CD14-positive monocyte (primary cell): Measurements from ENCODE around the gene MYH10. TPM values are rescaled to one million over a fixed set of nuclear protein-coding genes. Genes with fewer than 3 reads are reported as not detected.

ENCODE experiments used
- DNase-seq, 3 donors: peaks; one replicate each; pipeline ENCODE4 v3.0.0-alpha.2; 2011 to 2022
- H2AFZ ChIP-seq: 2 replicates; pipeline ENCODE4 v1.6.0; 2012; ENCODE audit warnings: mild to moderate bottlenecking, low read depth, low read length, inconsistent platforms; ENCODE audit not compliant: insufficient read depth, poor library complexity, severe bottlenecking
- H3K27ac ChIP-seq, 2 donors: 1 replicate in 1 of 2; 2 replicates in 1 of 2; pipeline ENCODE4 v1.5.1; 2012 to 2013; ENCODE audit warnings: low read length in 2 of 2, control low read depth in 1 of 2, inconsistent platforms in 1 of 2, low read depth in 1 of 2, mild to moderate bottlenecking in 1 of 2
- H3K27me3 ChIP-seq, 2 donors: one replicate each; pipeline versions ENCODE4 v1.6.0 to v1.6.1; 2011 to 2013; ENCODE audit warnings: low read length in 2 of 2; ENCODE audit not compliant: control insufficient read depth in 2 of 2, insufficient read depth in 2 of 2
- H3K36me3 ChIP-seq, 2 donors: replicated peaks in 1 of 2; 1 replicate in 1 of 2; 2 replicates in 1 of 2; pipeline versions ENCODE4 v1.5.1 to v1.6.1; 2012 to 2013; ENCODE audit warnings: low read length in 2 of 2, control low read depth in 1 of 2, inconsistent platforms in 1 of 2, mild to moderate bottlenecking in 1 of 2; ENCODE audit not compliant: insufficient read depth in 2 of 2, control insufficient read depth in 1 of 2
- H3K4me1 ChIP-seq, 2 donors: 1 replicate in 1 of 2; 2 replicates in 1 of 2; pipeline versions ENCODE4 v1.5.1 to v1.6.1; 2012 to 2013; ENCODE audit warnings: low read length in 2 of 2, control low read depth in 1 of 2, inconsistent platforms in 1 of 2, mild to moderate bottlenecking in 1 of 2, moderate library complexity in 1 of 2; ENCODE audit not compliant: insufficient read depth in 2 of 2, control insufficient read depth in 1 of 2
- H3K4me2 ChIP-seq: replicated peaks from 2 replicates; pipeline ENCODE3; 2012; ENCODE audit warnings: low read length, moderate library complexity, mild to moderate bottlenecking; ENCODE audit not compliant: poor library complexity, severe bottlenecking; ENCODE audit errors: extremely low read depth
- H3K4me3 ChIP-seq, 3 experiments: fragments of 200-600 bp in 1 of 3; sonication (generic) in 1 of 3; replicated peaks in 1 of 3; 1 replicate in 2 of 3; 2 replicates in 1 of 3; pipeline ENCODE4 v1.5.1; 2011 to 2013; ENCODE audit warnings: low read length in 3 of 3, mild to moderate bottlenecking in 3 of 3, control low read depth in 2 of 3, low read depth in 2 of 3, inconsistent platforms in 1 of 3, moderate library complexity in 1 of 3
- H3K79me2 ChIP-seq: 2 replicates; pipeline ENCODE4 v1.6.0; 2012; ENCODE audit warnings: mild to moderate bottlenecking, control low read depth, inconsistent platforms, low read length, moderate library complexity; ENCODE audit not compliant: insufficient read depth
- H3K9ac ChIP-seq: 2 replicates; pipeline ENCODE4 v1.6.0; 2017; ENCODE audit warnings: low read length, mild to moderate bottlenecking; ENCODE audit not compliant: insufficient read depth, poor library complexity, severe bottlenecking
- H3K9me3 ChIP-seq, 2 donors: replicated peaks in 1 of 2; 1 replicate in 1 of 2; 2 replicates in 1 of 2; pipeline versions ENCODE4 v1.5.1 to v1.6.1; 2012 to 2013; ENCODE audit warnings: low read length in 2 of 2, control low read depth in 1 of 2; ENCODE audit not compliant: control insufficient read depth in 1 of 2, insufficient read depth in 1 of 2
- H4K20me1 ChIP-seq: 2 replicates; pipeline ENCODE4 v1.6.0; 2012; ENCODE audit warnings: mild to moderate bottlenecking, low read length, control low read depth, moderate library complexity; ENCODE audit not compliant: insufficient read depth
- H3K27ac Mint-ChIP-seq, 7 donors: one replicate each; pipeline ENCODE4 v1.8.0; 2020; ENCODE audit warnings: mild to moderate bottlenecking in 7 of 7, mixed read lengths in 7 of 7, moderate library complexity in 6 of 7, inconsistent platforms in 2 of 7
- H3K27me3 Mint-ChIP-seq, 3 donors: one replicate each; pipeline ENCODE4 v1.8.0; 2021 to 2022; ENCODE audit warnings: low read depth in 3 of 3, mild to moderate bottlenecking in 3 of 3, mixed read lengths in 3 of 3, moderate library complexity in 3 of 3, inconsistent platforms in 1 of 3
- H3K36me3 Mint-ChIP-seq, 2 donors: one replicate each; pipeline ENCODE4 v1.8.0; 2020; ENCODE audit warnings: mixed read lengths in 2 of 2, inconsistent platforms in 1 of 2, mild to moderate bottlenecking in 1 of 2
- H3K4me1 Mint-ChIP-seq: one replicate; pipeline ENCODE4 v1.8.0; 2020; ENCODE audit warnings: mild to moderate bottlenecking, mixed read lengths
- H3K4me3 Mint-ChIP-seq, 2 donors: one replicate each; pipeline ENCODE4 v1.8.0; 2020; ENCODE audit warnings: mild to moderate bottlenecking in 2 of 2, mixed read lengths in 2 of 2, moderate library complexity in 1 of 2
- H3K9me3 Mint-ChIP-seq, 7 donors: one replicate each; pipeline ENCODE4 v1.8.0; 2020 to 2022; ENCODE audit warnings: mixed read lengths in 7 of 7, mild to moderate bottlenecking in 6 of 7, moderate library complexity in 6 of 7, inconsistent platforms in 2 of 7
- CTCF ChIP-seq: fragments of 200-600 bp; IDR thresholded peaks from one replicate; pipeline ENCODE4 v1.8.0; 2022; ENCODE audit warnings: antibody characterized with exemption, mild to moderate bottlenecking
- WGBS: methylation state at CpG from one replicate; pipeline ENCODE4 v1.1.5; 2013; ENCODE audit warnings: missing lambda C conversion rate; ENCODE audit not compliant: insufficient coverage; 5-methylcytosine and 5-hydroxymethylcytosine counted together
- intact Hi-C, 2 donors: fragments of 100-400 bp; cut with micrococcal nuclease; formaldehyde crosslinking; loops; one replicate each; pipeline versions ENCODE4 v1.15.0 to v1.15.1; 2023
- polyA plus RNA-seq, 3 donors: library from polyadenylated mRNA; depleted of rRNA in 1 of 3; unstranded in 2 of 3; stranded (reverse) in 1 of 3; fragments of 300-500 nt in 2 of 3; fragments of >200 nt in 1 of 3; fragmentation: Illumina TruSeq in 2 of 3; gene quantifications; 1 replicate in 2 of 3; 2 replicates in 1 of 3; pipeline ENCODE4 v1.2.3, GENCODE V29; 2012 to 2021

MYH10 gene
- polyA plus RNA-seq, 3 donors, result 0.42 to 0.65 TPM; not detected in 1

GRCh38 chr17:8675306-8675705 lies 44.8 kb upstream of the MYH10 start:
- H3K9ac ChIP-seq, result no peak overlapping the region
- H4K20me1 ChIP-seq, result no peaks in the 10 kb centered on the region
- Mint-ChIP-seq H3K27ac (no peak overlapping the region), H3K27me3 (peaks cover 8 to 12% (median 11%) of the 10 kb centered on the region in 3 donors), H3K4me3 (no peak overlapping the region), H3K9me3 (peaks cover 0 to 8% (median 2%) of the 10 kb centered on the region in 7 donors), H3K36me3 (no peaks in the 10 kb centered on the region), H3K4me1 (no peaks in the 10 kb centered on the region)
- H3K9me3 ChIP-seq, result no peaks in the 10 kb centered on the region
- no peak overlapping the region for H3K4me3 ChIP-seq
- WGBS, result 97% methylated on average over 4 of the region's 8 CpGs
- TF ChIP-seq CTCF, result no peak
- H3K4me1 ChIP-seq, result no peaks in the 10 kb centered on the region
- H3K36me3 ChIP-seq, result no peaks in the 10 kb centered on the region
- no peak overlapping the region for H2AFZ ChIP-seq
- no peaks in the 10 kb centered on the region for H3K79me2 ChIP-seq
- no peak overlapping the region for H3K4me2 ChIP-seq
- DNase-seq, result no peak
- no peaks in the 10 kb centered on the region for H3K27me3 ChIP-seq
- H3K27ac ChIP-seq, result no peak overlapping the region
- intact Hi-C loops, result no loop called here

- H3K36me3 ChIP-seq, result no peaks in the 10 kb centered on the region
- H3K4me3 Mint-ChIP-seq, result no peak overlapping the region
- H3K27me3 ChIP-seq, result no peaks in the 10 kb centered on the region
- H3K27me3 Mint-ChIP-seq, result peaks cover 7 to 8% (median 8%) of the 10 kb centered on the region in 3 donors
- H3K4me1 Mint-ChIP-seq, result no peaks in the 10 kb centered on the region
- H4K20me1 ChIP-seq, result no peaks in the 10 kb centered on the region
- H3K9me3 Mint-ChIP-seq, result peaks cover 0 to 8% (median 2%) of the 10 kb centered on the region in 7 donors
- no peak overlapping the region for H3K27ac Mint-ChIP-seq
- intact Hi-C loops, result no loop called here
- no peak overlapping the region for H3K4me2 ChIP-seq
- H3K79me2 ChIP-seq, result no peaks in the 10 kb centered on the region
- H3K4me3 ChIP-seq, result no peak overlapping the region
- H2AFZ ChIP-seq, result no peak overlapping the region
- no peaks in the 10 kb centered on the region for H3K4me1 ChIP-seq
- no peaks in the 10 kb centered on the region for H3K9me3 ChIP-seq
- H3K36me3 Mint-ChIP-seq, result no peaks in the 10 kb centered on the region
- no peak for DNase-seq
- no peak overlapping the region for H3K9ac ChIP-seq
- 94% methylated on average over 17 of the region's 19 CpGs for WGBS
- no peak for TF ChIP-seq CTCF
- H3K27ac ChIP-seq, result no peak overlapping the region
These were observed 44.1 kb upstream of the MYH10 start for GRCh38 chr17:8674344-8675305.
